ENCODE data around the gene DIMT1. TPM values are rescaled to one million over a fixed set of nuclear protein-coding genes. Genes with fewer than 3 reads are reported as not detected.

The DIMT1 gene
- total and polyA plus RNA-seq, 4 donors, result 7.9 to 12.6 (median 9.8) TPM

- no peak overlapping the region for H3K9ac ChIP-seq (ENCODE audit: low read depth in 1 of 2, low read length in 2 of 2)
- TF ChIP-seq CTCF (IDR thresholded peaks at IDR 0.05; ENCODE audit: low read depth, low read length, missing input control) (peak; percentile 63), MAX (IDR thresholded peaks at IDR 0.05) (no peak), RAD21 (IDR thresholded peaks at IDR 0.05) (peak; percentile 80 to 85), JUND (IDR thresholded peaks at IDR 0.05) (no peak), REST (IDR thresholded peaks at IDR 0.05) (no peak), ZBTB33 (IDR thresholded peaks at IDR 0.05) (no peak)
- peaks cover 2 to 7% (median 4%) of the 10 kb centered on the region in 4 donors for H3K36me3 ChIP-seq (ENCODE audit: control insufficient read depth in 4 of 4, insufficient read depth in 3 of 4, low read depth in 1 of 4, low read length in 3 of 4)
- no peaks in the 10 kb centered on the region for H3K9me3 ChIP-seq (ENCODE audit: control insufficient read depth in 4 of 4, low read length in 3 of 4)
- no peaks in the 10 kb centered on the region for H3K4me1 ChIP-seq (ENCODE audit: control insufficient read depth in 4 of 4, insufficient read depth in 4 of 4, low read length in 3 of 4)
- no peak overlapping the region for H3K4me3 ChIP-seq (ENCODE audit: low read depth in 1 of 3, low read length in 3 of 3)
- no peak for DNase-seq (ENCODE audit: low spot score)
- no peak overlapping the region for H3K27ac ChIP-seq (ENCODE audit: low read depth in 1 of 2, low read length in 2 of 2)
- H3K27me3 ChIP-seq (ENCODE audit: control insufficient read depth in 4 of 4, insufficient read depth in 4 of 4, low read length in 3 of 4), result no peaks in the 10 kb centered on the region
Observed at GRCh38 chr5:62354028-62354874, 49.5 kb downstream of the DIMT1 start.

GRCh38 chr5:62348723-62349481 is 54.8 kb downstream of the DIMT1 start:
- WGBS, result 94% methylated on average over 1 of the region's 1 CpG
- no peak overlapping the region for H3K9ac ChIP-seq (ENCODE audit: low read depth in 1 of 2, low read length in 2 of 2)
- no peaks in the 10 kb centered on the region for H3K27me3 ChIP-seq (ENCODE audit: control insufficient read depth in 4 of 4, insufficient read depth in 4 of 4, low read length in 3 of 4)
- no peak overlapping the region for H3K4me3 ChIP-seq (ENCODE audit: low read depth in 1 of 3, low read length in 3 of 3)
- H3K36me3 ChIP-seq (ENCODE audit: control insufficient read depth in 4 of 4, insufficient read depth in 3 of 4, low read depth in 1 of 4, low read length in 3 of 4), result peaks cover 0 to 7% (median 3%) of the 10 kb centered on the region in 4 donors
- H3K9me3 ChIP-seq (ENCODE audit: control insufficient read depth in 4 of 4, low read length in 3 of 4), result no peaks in the 10 kb centered on the region
- no peak overlapping the region for H3K27ac ChIP-seq (ENCODE audit: low read depth in 1 of 2, low read length in 2 of 2)
- no peaks in the 10 kb centered on the region for H3K4me1 ChIP-seq (ENCODE audit: control insufficient read depth in 4 of 4, insufficient read depth in 4 of 4, low read length in 3 of 4)
- TF ChIP-seq ATF3 (IDR thresholded peaks at IDR 0.05) (no peak), GABPA (IDR thresholded peaks at IDR 0.05 in 1 of 2, conservative IDR thresholded peaks at IDR 0.05 in 1 of 2) (no peak)
- DNase-seq (ENCODE audit: low spot score), result no peak

Measured in liver (tissue), 9 donors.